SHP77 (cell line): ENCODE measurements around the gene DOLPP1.
A peak's percentile ranks its signal among the peaks of the same experiment; 100 is the strongest.

Experiments
- DNase-seq, 2 experiments: peaks; one replicate each; lab custom pipeline; 2025; lab: John Stamatoyannopoulos, UW

The DOLPP1 gene

GRCh38 chr9:129094387-129095169 lies 13.7 kb downstream of the DOLPP1 start:
- DNase-seq: no peak

- DNase-seq: no peak
Measured at GRCh38 chr9:129095170-129095667, 14.3 kb downstream of the DOLPP1 start.

- no peak for DNase-seq
Measured at GRCh38 chr9:129095908-129096307, 15.0 kb downstream of the DOLPP1 start.

- DNase-seq: no peak
Measured at GRCh38 chr9:129097671-129098306, 16.9 kb downstream of the DOLPP1 start.

GRCh38 chr9:129098328-129098727 lies 17.4 kb downstream of the DOLPP1 start:
- DNase-seq: no peak

- DNase-seq: no peak
Measured at GRCh38 chr9:129100383-129101169, 19.7 kb downstream of the DOLPP1 start.

GRCh38 chr9:129101279-129101678 lies 20.4 kb downstream of the DOLPP1 start:
- DNase-seq: no peak

GRCh38 chr9:129102095-129102525 lies 21.2 kb downstream of the DOLPP1 start:
- no peak for DNase-seq

- peak; percentile 82 to 89 for DNase-seq
Measured at GRCh38 chr9:129102791-129103594, 22.1 kb downstream of the DOLPP1 start.

- DNase-seq: no peak
Measured at GRCh38 chr9:129103595-129103965, 22.7 kb downstream of the DOLPP1 start.

GRCh38 chr9:129104051-129104450 lies 23.1 kb downstream of the DOLPP1 start:
- no peak for DNase-seq

GRCh38 chr9:129105857-129106694 lies 25.2 kb downstream of the DOLPP1 start:
- DNase-seq: no peak

- DNase-seq: no peak
Measured at GRCh38 chr9:129107651-129108050, 26.7 kb downstream of the DOLPP1 start.

- no peak for DNase-seq
Measured at GRCh38 chr9:129108083-129108804, 27.3 kb downstream of the DOLPP1 start.

- no peak for DNase-seq
Measured at GRCh38 chr9:129108805-129109536, 28.1 kb downstream of the DOLPP1 start.

GRCh38 chr9:129109537-129109903 lies 28.6 kb downstream of the DOLPP1 start:
- peak; percentile 28 to 42 for DNase-seq

- DNase-seq: peak in 1 of 2 experiments; percentile 1
Measured at GRCh38 chr9:129109952-129110739, 29.2 kb downstream of the DOLPP1 start.

- DNase-seq: peak; percentile 81 to 91
Measured at GRCh38 chr9:129110740-129111527, 30.0 kb downstream of the DOLPP1 start, which contains the start of the genes CRAT and PTPA. CRAT (minus strand) TSS chr9:129110793; CDS start chr9:129110509, 284 bp downstream. PTPA (plus strand) TSS chr9:129111415; CDS start chr9:129111601, 186 bp downstream.
